ENCODE results near the gene SORCS2. TPM values are rescaled to one million over a fixed set of nuclear protein-coding genes. Genes with fewer than 3 reads are reported as not detected.

The SORCS2 gene
- total RNA-seq, 1 donor from 2014 or later = 29.5 TPM

GRCh38 chr4:7275490-7276154 lies 83.3 kb downstream of the SORCS2 start:
- Mint-ChIP-seq H3K36me3 (ENCODE audit: unreplicated experiment) (peaks cover 15% of the 10 kb centered on the region), H3K4me1 (ENCODE audit: low read depth, unreplicated experiment) (peaks cover 27% of the 10 kb centered on the region), H3K27me3 (ENCODE audit: unreplicated experiment) (peaks cover 4% of the 10 kb centered on the region), H3K4me3 (ENCODE audit: unreplicated experiment) (no peak overlapping the region), H3K27ac (ENCODE audit: unreplicated experiment) (no peak overlapping the region), H3K9me3 (ENCODE audit: unreplicated experiment) (peaks cover 3% of the 10 kb centered on the region)
- no peak for DNase-seq
- peak; percentile 46 for TF ChIP-seq CTCF (IDR thresholded peaks at IDR 0.05; ENCODE audit: partially characterized antibody, unreplicated experiment)

GRCh38 chr4:7276515-7276914 lies 84.2 kb downstream of the SORCS2 start:
- Mint-ChIP-seq H3K27me3 (ENCODE audit: unreplicated experiment) (peaks cover 5% of the 10 kb centered on the region), H3K4me3 (ENCODE audit: unreplicated experiment) (no peak overlapping the region), H3K27ac (ENCODE audit: unreplicated experiment) (no peak overlapping the region), H3K9me3 (ENCODE audit: unreplicated experiment) (peaks cover 5% of the 10 kb centered on the region), H3K4me1 (ENCODE audit: low read depth, unreplicated experiment) (peaks cover 34% of the 10 kb centered on the region), H3K36me3 (ENCODE audit: unreplicated experiment) (peaks cover 6% of the 10 kb centered on the region)
- DNase-seq = no peak
- no peak for TF ChIP-seq CTCF (IDR thresholded peaks at IDR 0.05; ENCODE audit: partially characterized antibody, unreplicated experiment)

GRCh38 chr4:7278071-7278765 lies 85.9 kb downstream of the SORCS2 start:
- Mint-ChIP-seq H3K27ac (ENCODE audit: unreplicated experiment) (no peak overlapping the region), H3K4me1 (ENCODE audit: low read depth, unreplicated experiment) (peaks cover 41% of the 10 kb centered on the region), H3K9me3 (ENCODE audit: unreplicated experiment) (peaks cover 2% of the 10 kb centered on the region), H3K4me3 (ENCODE audit: unreplicated experiment) (no peak overlapping the region), H3K36me3 (ENCODE audit: unreplicated experiment) (no peaks in the 10 kb centered on the region), H3K27me3 (ENCODE audit: unreplicated experiment) (peaks cover 10% of the 10 kb centered on the region)
- no peak for TF ChIP-seq CTCF (IDR thresholded peaks at IDR 0.05; ENCODE audit: partially characterized antibody, unreplicated experiment)
- no peak for DNase-seq

- H3K27me3 Mint-ChIP-seq (ENCODE audit: unreplicated experiment) = peaks cover 9% of the 10 kb centered on the region
- no peaks in the 10 kb centered on the region for H3K36me3 Mint-ChIP-seq (ENCODE audit: unreplicated experiment)
- no peak overlapping the region for H3K27ac Mint-ChIP-seq (ENCODE audit: unreplicated experiment)
- no peak for DNase-seq
- peak overlapping the region; percentile 46 for H3K4me3 Mint-ChIP-seq (ENCODE audit: unreplicated experiment)
- TF ChIP-seq CTCF (IDR thresholded peaks at IDR 0.05; ENCODE audit: partially characterized antibody, unreplicated experiment) = no peak
- peaks cover 40% of the 10 kb centered on the region for H3K4me1 Mint-ChIP-seq (ENCODE audit: low read depth, unreplicated experiment)
- peaks cover 2% of the 10 kb centered on the region for H3K9me3 Mint-ChIP-seq (ENCODE audit: unreplicated experiment)
Observed at GRCh38 chr4:7278981-7279380, 86.6 kb downstream of the SORCS2 start.

- H3K4me1 Mint-ChIP-seq (ENCODE audit: low read depth, unreplicated experiment) = peaks cover 39% of the 10 kb centered on the region
- peaks cover 7% of the 10 kb centered on the region for H3K27me3 Mint-ChIP-seq (ENCODE audit: unreplicated experiment)
- H3K9me3 Mint-ChIP-seq (ENCODE audit: unreplicated experiment) = peaks cover 2% of the 10 kb centered on the region
- no peaks in the 10 kb centered on the region for H3K36me3 Mint-ChIP-seq (ENCODE audit: unreplicated experiment)
- TF ChIP-seq CTCF (IDR thresholded peaks at IDR 0.05; ENCODE audit: partially characterized antibody, unreplicated experiment) = no peak
- no peak overlapping the region for H3K27ac Mint-ChIP-seq (ENCODE audit: unreplicated experiment)
- DNase-seq = no peak
- no peak overlapping the region for H3K4me3 Mint-ChIP-seq (ENCODE audit: unreplicated experiment)
Observed at GRCh38 chr4:7279902-7280301, 87.6 kb downstream of the SORCS2 start.
